IMR-90 (cell line): ENCODE data around the gene ADARB2.

Experiments
- CHD1 ChIP-seq: IDR thresholded peaks from 2 replicates; pipeline ENCODE4 v1.6.1; 2012; ENCODE audit warnings: low read depth, low read length, improper control_type of control experiment
- CTCF ChIP-seq: conservative IDR thresholded peaks from 2 replicates; pipeline ENCODE4 v1.5.1; 2012; ENCODE audit warnings: mild to moderate bottlenecking, low read depth, low read length, improper control_type of control experiment
- FOS ChIP-seq: fragments of 150-350 bp; IDR thresholded peaks from 2 replicates; pipeline ENCODE4 v1.6.1; 2016; ENCODE audit warnings: low read depth, low read length
- RCOR1 ChIP-seq: IDR thresholded peaks from 2 replicates; pipeline ENCODE4 v1.6.1; 2012; ENCODE audit warnings: mild to moderate bottlenecking, low read length, improper control_type of control experiment; ENCODE audit not compliant: insufficient replicate concordance
- SMC3 ChIP-seq: fragments of 150-350 bp; IDR thresholded peaks from 2 replicates; pipeline ENCODE4 v1.6.1; 2016; ENCODE audit warnings: low read depth, mild to moderate bottlenecking, antibody characterized with exemption, low read length, moderate library complexity
- TF ChIP-seq, protein P1 (sequence below): fragments of 150-350 bp; IDR thresholded peaks from 2 replicates; pipeline ENCODE4 v1.6.1; 2017; ENCODE audit warnings: mild to moderate bottlenecking, antibody characterized with exemption, low read length, low read depth

- TF ChIP-seq RCOR1 (no peak), CHD1 (no peak), FOS (no peak), SMC3 (no peak), CTCF (no peak)
- TF ChIP-seq, protein P1, sequence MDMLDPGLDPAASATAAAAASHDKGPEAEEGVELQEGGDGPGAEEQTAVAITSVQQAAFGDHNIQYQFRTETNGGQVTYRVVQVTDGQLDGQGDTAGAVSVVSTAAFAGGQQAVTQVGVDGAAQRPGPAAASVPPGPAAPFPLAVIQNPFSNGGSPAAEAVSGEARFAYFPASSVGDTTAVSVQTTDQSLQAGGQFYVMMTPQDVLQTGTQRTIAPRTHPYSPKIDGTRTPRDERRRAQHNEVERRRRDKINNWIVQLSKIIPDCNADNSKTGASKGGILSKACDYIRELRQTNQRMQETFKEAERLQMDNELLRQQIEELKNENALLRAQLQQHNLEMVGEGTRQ = no peak
Observed at GRCh38 chr10:1297566-1298301, 439.6 kb downstream of the ADARB2 start.
